Measurements from ENCODE around the gene UBC.
"Not testable (repeated sequence)": the region's sequence is repeated elsewhere in the genome, so short reads cannot be mapped to it uniquely, and the experiment has no call there.

UBC gene

GRCh38 chr12:124883263-124884130 lies 31.0 kb downstream of the UBC start:
- no peak for DNase-seq

- DNase-seq, result no peak
These were observed 33.3 kb downstream of the UBC start for GRCh38 chr12:124881123-124881522.

- DNase-seq, result not testable (repeated sequence)
These were observed 34.1 kb downstream of the UBC start for GRCh38 chr12:124880335-124880734.

GRCh38 chr12:124878795-124879516 lies 35.5 kb downstream of the UBC start:
- no peak for DNase-seq

GRCh38 chr12:124877423-124877822 lies 37.0 kb downstream of the UBC start:
- DNase-seq, result no peak

- DNase-seq, result no peak
These were observed 38.3 kb downstream of the UBC start for GRCh38 chr12:124876171-124876570.

GRCh38 chr12:124875803-124876132 lies 38.7 kb downstream of the UBC start:
- DNase-seq, result no peak

GRCh38 chr12:124874988-124875802 lies 39.3 kb downstream of the UBC start:
- no peak for DNase-seq

- DNase-seq, result no peak
These were observed 40.3 kb downstream of the UBC start for GRCh38 chr12:124874188-124874587.

- no peak for DNase-seq
These were observed 42.3 kb downstream of the UBC start for GRCh38 chr12:124872068-124872719.

- DNase-seq, result no peak
These were observed 43.2 kb downstream of the UBC start for GRCh38 chr12:124871297-124871696.

- no peak for DNase-seq
These were observed 43.9 kb downstream of the UBC start for GRCh38 chr12:124870515-124870914.

- DNase-seq, result no peak
These were observed 45.3 kb downstream of the UBC start for GRCh38 chr12:124869059-124869665.

GRCh38 chr12:124868252-124869058 lies 46.0 kb downstream of the UBC start:
- DNase-seq, result no peak

- DNase-seq, result no peak
These were observed 47.0 kb downstream of the UBC start for GRCh38 chr12:124867401-124867930.

- no peak for DNase-seq
These were observed 47.5 kb downstream of the UBC start for GRCh38 chr12:124866883-124867400.

- no peak for DNase-seq
These were observed 48.1 kb downstream of the UBC start for GRCh38 chr12:124866195-124866882.

- no peak for DNase-seq
These were observed 48.7 kb downstream of the UBC start for GRCh38 chr12:124865728-124866127.

- DNase-seq, result no peak
These were observed 50.1 kb downstream of the UBC start for GRCh38 chr12:124864326-124864752.
